Muscle of back (tissue), 11 donors: ENCODE data around the gene ZCCHC8. TPM values are rescaled to one million over a fixed set of nuclear protein-coding genes. Genes with fewer than 3 reads are reported as not detected.
"Not testable (repeated sequence)": the region's sequence is repeated elsewhere in the genome, so short reads cannot be mapped to it uniquely, and the experiment has no call there.

Experiments used
- DNase-seq, 3 donors: peaks; one replicate each; pipeline versions ENCODE4 v3.0.0 to v3.0.0-alpha.2; 2013
- polyA plus RNA-seq, 10 donors: library from polyadenylated mRNA; unstranded; fragments of 120-200 nt; gene quantifications; one replicate each; pipeline ENCODE4 v1.2.1, GENCODE V29; 2013; ENCODE audit not compliant: insufficient read length in 10 of 10

Gene ZCCHC8
- polyA plus RNA-seq, 10 donors = 17.7 to 38.3 (median 24.7) TPM

DNA sequence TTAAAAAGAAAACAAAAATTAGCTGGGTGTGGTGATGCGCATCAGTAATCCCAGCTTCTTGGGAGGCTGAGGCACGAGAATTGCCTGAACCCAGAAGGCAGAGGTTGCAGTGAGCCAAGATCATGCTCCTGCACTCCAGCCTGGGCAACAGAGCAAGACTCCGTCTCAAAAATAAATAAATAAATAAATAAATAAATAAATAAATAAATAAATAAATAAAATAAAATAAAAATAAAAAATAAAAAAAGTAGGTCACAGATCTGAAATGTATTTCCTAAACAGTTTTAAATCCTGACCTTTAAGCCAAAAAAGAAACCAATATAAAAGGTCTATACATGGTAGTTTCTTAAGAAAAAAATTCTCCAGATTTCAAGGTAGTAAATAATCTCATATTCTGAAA, 12.3 kb upstream of the ZCCHC8 start:
- not testable (repeated sequence) for DNase-seq

DNA sequence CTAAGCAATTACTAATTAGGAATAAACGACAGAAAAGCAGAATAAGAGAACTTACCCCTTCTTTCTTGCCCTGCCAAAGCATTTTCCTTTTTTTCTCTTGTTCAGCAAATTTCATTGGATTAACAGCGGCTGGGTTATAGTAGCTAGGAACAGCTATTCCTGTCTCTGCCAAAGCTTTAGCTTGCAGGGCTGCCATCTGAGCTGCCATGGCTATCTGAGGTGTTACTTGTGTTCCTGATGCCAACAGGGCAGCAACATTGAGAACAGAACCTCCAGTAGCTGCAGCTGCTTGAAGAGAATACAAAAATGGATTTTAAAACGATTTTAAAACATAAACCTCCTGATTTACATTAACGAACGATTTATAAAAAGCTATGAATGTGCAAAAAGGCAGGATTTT, 7.4 kb upstream of the ZCCHC8 start:
- DNase-seq = no peak

DNA sequence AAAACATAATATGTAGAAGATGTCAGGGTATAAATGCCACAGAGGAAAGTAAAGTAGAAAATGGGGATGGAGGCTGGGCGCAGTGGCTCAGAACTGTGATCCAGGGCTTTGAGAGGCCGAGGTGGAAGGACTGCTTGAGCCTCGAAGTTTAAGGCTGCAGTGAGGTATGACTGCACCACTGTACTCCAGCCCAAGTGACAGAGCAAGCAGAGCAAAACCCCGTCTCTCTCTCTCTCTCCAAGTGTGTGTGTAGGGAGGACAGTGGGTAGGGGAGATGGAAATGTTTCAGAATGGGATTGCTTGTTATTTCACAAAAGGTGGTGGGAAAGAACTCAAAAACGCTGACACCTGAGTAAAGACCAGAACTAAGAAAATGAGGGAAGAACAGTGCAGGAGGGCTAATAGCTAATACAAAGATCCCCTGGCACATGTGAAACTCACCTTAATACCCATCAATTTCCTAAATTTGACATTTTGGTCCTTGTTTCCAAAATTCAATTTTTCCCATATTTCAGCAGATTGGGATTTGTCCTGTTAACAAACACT, 5.7 kb upstream of the ZCCHC8 start:
- no peak for DNase-seq

DNA sequence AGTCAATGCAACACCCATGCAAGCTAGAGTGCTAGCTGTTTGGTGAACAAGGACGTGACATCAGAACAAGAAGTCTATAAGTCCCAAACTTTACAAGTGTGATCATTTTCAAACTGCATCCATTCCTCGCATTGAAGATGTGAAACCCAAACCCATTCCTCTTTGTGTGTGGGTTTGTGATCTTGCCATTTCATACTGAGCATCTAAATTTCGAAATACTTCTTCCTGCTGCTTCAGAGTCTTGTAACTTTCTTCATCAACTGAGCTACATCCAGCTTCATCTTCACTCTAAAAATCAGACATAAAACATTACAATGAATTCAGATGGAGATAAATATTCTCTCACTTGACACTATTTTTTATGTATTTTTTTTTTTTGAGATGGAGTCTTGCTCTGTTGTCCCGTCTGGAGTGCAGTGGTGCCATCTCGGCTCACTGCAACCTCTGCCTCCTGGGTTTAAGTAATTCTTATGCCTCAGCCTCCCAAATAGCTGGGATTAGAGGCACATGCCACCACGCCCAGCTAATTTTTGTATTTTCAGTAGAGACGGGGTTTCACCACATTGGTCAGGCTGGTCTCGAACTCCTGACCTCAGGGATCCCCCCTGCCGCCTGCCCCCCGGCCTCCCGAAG, 4.8 kb upstream of the ZCCHC8 start:
- no peak for DNase-seq

DNA sequence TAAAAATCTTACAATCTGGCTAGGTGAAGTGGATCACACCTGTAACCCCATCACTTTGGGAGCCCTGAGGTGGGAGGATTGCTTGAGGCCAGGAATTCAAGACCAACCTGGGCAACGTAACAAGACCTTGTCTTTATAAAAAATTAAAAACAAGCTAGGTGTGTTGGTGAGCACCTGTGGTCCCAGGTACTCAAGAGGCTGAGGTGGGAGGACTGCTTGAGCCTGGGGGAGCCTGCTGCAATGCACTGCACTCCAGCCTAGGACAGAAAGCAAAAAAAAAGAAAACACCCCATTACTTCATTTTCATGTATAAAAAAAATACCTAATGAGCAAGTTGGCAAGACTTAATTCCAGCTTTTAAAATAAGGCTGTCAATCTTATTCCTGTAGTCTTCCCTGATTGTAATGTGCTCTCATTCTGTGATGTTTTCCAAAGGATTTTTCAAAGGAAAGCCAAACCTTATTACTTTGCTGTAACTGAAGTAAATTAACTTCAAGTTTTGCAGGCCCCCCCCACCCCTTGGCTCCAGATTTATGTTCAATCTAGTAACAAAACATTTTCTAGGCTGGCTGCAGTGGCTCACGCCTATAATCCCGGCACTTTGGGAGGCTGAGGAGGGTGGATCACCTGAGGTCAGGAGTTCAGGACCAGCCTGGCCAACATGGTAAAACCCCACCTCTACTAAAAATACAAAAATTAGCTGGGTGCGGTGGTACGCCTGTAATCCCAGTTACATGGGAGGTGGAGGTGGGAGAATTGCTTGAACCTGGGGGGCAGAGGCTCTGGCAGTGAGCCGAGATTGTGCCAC, 3.3 kb upstream of the ZCCHC8 start:
- no peak for DNase-seq

DNA sequence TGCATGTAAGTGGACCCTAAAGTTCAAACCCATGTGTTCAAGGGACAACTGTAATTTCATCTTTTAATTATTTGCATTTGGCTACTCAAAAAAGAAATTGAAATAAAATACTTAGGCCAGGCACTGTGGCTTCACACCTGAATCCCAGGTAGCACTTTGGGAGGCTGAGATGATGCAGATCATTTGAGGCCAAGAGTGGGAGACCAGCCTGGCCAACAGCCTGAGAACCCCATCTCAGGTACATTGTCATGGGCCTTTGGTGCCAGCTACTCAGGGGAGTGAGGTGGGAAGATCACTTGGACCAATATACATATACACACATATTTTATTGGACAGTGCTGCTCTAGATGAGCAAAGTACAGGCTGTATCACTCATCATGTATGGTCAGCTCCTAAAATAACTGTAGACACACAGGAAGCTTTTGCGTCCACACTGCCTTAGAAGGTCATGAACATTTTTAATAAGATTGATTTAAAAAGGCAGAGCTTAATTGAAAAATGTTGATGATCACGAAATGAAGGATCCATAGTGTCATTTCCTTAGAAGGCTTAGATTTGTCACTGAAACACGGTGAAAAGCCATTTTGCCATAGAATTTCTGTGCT, 2.5 kb upstream of the ZCCHC8 start:
- DNase-seq = no peak

DNA sequence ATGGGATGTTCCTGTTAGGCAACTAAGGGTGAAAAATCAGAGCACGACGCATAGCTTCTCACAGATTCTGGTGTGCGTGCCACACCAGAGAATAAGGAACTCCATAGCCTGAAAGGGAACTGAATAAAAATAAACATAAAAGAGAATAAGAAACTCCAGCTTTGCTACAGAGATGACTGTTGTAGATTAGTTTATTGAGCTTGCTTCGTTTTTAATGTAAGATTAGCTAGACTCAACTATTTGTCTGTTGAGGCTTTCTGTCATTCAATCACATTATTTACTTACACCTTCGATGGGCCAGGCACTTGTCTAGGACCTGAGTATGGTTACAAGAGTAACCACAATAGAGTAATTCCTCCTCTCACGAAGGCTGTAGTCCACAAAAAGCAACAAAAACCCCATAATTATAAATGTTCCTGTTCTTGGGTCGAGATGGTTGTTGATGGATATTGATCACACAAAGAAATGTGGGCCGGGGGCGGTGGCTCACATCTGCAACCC, 807 bp upstream of the ZCCHC8 start:
- no peak for DNase-seq

DNA sequence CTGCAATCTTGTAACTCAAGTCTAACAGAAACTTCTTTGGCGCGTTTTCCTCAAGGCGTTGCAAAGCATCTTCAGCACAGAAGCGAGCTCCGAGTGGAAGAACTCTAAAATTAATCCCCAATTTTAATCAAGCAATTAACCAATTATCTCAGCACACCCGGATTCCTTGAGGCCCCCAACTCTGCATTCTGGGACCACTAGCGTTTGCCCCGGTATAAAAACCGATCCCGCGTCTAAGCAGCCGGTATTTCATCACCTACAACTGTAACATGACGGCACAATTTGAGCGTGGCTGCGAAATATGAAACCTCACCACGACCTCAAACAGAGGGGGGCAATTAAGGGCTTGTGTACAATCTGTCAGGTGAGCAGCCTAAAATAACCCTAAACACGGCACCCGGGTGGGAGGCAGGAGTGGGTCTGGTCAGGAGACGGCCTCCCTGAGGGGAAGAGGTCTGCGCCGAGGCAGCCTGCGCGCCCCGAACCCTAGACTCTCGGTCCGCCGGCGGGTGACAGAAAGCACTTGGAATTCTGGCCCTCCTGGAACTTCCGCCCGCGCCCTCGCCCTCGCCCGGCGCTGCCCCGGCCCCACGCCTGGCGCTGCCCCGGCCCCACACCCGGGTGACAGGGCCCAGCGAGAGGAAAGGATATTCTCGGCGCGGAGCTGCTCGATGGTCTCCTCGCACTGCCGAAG, 594 bp downstream of the ZCCHC8 start:
- DNase-seq = peak; percentile 61 to 88 (median 76)

DNA sequence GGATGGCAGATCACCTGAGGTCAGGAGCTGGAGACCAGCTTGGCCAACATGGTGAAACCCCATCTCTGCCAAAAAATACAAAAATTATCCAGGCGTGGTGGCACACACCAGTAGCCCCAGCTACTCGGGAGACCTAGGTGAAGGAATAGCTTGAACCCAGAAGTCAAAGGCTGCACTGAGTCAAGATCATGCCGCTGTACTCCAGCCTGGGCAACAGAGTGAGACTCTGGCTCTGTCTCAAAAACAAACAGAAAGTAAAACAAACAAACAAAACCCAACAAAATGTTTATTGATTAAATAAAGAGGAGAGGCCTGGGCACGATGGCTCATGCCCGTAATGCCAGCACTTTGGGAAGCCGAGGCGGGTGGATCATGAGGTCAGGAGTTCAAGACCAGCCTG, 5.5 kb downstream of the ZCCHC8 start:
- no peak for DNase-seq

DNA sequence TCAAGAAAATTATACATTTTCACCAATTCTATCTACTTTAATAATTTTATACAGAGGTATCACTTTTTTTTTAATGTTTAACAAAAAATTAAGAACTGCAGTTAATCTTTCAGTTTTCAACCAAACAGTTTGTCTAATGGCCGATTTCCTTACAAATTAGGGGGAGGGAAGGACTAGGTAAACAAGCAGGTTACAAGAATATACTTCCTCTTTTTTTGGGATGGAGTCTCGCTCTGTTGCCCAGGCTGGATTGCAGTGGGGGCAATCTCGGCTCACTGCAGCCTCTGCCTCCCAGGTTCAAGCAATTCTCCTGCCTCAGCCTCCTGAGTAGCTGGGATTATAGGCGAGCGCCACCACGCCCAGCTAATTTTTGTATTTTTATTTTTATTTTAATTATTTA, 7.5 kb downstream of the ZCCHC8 start:
- DNase-seq = not testable (repeated sequence)

DNA sequence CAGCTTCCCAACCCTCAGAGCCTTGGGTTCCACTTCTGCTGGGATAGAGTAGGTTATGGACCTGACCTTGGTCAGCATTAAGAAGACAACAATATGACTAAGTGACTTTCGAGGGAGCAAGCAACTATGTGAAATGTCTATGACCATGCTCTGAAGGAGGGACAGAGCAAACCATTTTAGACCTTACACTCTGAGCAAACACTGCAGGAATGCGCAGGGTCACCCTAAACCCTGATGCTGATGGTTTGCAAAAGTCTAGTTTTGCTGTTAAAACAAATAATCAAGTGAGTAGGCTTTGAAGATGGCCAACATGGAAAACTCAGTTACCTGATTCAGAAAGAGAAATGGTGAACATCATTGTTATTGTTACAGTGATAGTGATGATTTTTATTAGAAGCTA, 8.7 kb downstream of the ZCCHC8 start:
- no peak for DNase-seq

DNA sequence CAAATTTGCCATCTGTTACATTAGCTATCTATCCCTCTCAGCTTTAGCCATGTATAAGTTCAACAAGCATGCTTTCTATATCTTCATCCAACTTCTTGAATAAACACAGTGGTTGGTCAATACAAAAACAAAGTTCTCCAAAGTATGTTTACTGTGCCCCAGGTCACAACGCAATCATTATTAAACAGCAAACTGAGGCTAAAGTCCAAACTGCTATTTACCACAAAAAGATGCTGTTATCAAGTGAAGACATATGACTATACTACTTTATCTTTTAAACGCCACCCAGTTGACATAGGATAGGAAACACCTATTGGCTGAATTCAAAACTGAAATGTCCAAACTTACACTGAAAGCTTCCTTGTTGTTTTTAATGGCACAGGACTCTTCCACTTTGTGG, 11.7 kb downstream of the ZCCHC8 start:
- DNase-seq = no peak

DNA sequence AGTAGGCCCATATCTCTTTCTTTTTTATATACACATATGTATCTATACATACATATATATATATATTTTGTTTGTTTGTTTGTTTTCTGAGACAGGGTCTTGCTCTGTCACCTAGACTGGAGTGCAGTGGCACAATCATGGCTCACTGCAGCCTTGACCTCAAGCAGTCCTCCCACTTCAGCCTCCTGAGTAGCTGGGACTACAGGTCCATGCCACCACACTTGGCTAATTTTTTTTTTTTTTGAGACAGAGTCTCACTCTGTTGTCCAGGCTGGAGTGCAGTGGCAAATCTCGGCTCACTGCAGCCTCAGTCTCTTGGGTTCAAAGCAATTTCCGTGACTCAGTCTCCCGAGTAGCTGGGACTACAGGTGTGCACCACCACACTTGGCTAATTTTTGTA, 12.9 kb downstream of the ZCCHC8 start:
- not testable (repeated sequence) for DNase-seq

DNA sequence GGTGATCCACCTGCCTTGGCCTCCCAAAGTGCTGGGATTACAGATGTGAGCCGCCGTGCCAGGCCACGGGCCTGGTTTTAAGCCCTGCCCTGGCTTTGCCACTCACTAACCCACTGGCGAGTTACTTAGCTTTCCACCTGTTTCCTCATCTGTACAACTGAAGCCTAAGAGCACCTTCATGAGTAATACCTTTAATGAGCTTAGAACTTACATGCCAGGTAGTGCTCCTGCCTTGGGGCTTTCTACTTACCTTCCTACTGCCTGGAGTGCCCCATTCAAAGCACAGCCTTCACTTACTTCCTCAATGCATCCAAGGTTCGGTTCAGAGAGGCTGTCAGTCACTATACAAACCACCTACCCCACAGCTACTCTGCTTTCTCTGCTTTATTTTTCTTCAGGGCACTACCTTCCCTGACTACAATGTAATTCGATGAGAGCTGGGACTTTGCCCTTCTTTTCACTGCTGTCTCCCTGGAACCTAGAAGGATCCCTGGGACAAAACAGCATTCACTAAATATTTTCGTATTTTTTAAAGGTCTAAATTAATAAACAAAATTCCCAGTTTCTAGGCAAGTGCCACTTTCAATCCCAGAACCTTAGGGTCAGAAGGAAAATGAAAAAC, 13.8 kb downstream of the ZCCHC8 start:
- DNase-seq = no peak

DNA sequence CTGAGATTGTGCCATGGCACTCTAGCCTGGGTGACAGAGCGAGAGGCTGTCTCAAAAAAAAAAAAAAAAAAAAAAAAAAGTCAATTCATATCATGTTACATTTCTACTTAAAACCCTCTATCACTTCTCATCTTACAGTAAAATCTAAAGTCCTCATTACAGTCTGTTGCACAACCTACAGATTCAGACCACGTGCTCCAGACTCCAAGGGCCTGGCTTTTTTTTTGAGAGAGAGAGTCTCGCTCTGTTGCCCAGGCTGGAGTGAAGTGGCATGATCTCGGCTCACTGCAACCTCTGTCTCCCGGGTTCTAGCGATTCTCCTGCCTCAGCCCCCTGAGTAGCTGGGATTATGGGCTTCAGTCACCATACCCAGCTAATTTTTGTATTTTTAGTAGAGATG, 14.4 kb downstream of the ZCCHC8 start:
- DNase-seq = not testable (repeated sequence)

DNA sequence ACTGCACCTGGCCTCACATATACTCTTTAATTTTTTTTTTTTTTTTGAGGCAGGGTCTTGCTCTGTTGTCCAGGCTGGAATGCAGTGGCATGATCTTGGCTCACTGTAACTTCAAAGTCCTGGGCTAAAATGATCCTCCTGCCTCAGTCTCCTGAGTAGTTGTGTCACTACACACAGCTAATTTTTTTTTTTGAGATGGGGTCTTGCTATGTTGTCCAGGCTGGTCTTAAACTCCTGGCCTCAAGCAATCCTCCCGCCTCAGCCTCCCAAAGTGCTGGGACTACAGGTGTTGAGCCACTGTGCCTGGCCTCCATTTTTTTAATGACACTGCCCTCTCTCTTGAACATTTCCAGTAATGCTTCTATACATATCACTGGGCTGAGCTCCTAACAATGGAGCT, 16.3 kb downstream of the ZCCHC8 start:
- not testable (repeated sequence) for DNase-seq

DNA sequence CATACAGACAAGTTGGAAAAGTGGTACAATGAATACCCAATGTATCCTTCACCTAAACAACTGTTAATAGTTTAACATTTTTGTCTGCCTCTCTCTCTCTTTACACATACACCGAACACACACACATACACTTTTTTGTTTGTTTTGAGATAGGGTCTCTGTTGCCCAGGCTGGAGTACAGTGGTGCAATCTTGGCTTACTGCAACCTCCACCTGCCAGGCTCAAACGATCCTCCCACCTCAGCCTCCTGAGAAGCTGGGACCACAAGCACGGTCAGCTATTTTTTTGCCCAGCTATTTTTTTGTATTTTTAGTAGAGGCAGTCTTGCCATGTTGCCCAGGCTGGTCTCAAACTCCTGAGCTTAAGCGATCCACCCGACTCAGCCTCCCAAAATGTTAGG, 16.8 kb downstream of the ZCCHC8 start:
- no peak for DNase-seq

DNA sequence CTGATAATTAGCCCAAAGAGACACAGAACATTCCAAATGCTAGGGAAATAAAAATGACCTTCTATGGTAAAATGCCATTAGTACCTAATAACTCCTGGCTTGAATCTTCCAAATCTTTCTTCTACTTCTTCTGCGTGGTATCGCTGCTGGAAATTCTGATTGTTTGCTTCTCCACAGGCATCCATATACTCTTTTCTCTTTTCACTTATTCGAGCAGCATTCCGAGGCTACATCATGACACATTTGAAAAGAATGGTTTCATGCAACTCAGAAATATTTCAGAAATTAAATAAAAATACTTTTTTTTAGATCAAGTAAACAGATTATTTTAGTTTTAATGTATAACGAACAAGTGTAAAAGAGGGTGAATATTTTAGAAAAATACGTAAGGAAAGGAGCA, 18.9 kb downstream of the ZCCHC8 start:
- DNase-seq = no peak

DNA sequence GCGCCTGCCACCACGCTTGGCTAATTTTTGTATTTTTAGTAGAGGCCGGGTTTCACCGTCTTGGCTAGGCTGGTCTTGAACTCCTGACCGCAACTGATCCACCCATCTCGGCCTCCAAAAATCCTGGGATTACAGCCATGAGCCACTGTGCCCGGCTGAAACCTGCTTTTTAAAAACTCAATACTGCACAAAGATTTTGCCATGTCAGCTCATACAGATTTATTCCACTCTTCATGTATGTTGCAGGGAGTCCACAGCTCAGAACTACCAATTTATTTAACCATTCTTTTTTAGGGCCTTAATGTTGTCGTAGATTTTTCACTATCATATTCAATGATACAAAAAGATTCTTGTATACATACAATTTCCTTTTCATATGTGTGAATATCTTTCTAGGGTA, 20.0 kb downstream of the ZCCHC8 start:
- no peak for DNase-seq

DNA sequence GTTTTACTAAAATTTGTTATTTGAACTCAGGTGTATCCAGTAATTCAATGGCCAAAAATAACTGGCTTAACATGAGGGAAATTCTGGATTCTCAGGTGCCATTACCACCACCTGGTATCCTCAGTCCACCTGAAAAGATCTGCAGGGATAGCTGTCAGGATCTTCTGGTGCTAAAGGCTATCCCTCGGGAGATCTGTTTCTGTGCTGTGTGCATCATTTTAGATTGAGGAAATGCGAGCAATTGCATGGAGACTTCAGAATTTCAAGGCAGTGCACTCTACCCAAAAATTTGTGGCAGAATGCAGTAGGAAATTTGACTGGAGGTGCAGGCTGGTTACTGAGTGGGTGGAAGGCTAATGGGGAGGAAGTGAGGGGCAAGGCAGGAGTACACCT, 26.4 kb downstream of the ZCCHC8 start:
- DNase-seq = no peak

DNA sequence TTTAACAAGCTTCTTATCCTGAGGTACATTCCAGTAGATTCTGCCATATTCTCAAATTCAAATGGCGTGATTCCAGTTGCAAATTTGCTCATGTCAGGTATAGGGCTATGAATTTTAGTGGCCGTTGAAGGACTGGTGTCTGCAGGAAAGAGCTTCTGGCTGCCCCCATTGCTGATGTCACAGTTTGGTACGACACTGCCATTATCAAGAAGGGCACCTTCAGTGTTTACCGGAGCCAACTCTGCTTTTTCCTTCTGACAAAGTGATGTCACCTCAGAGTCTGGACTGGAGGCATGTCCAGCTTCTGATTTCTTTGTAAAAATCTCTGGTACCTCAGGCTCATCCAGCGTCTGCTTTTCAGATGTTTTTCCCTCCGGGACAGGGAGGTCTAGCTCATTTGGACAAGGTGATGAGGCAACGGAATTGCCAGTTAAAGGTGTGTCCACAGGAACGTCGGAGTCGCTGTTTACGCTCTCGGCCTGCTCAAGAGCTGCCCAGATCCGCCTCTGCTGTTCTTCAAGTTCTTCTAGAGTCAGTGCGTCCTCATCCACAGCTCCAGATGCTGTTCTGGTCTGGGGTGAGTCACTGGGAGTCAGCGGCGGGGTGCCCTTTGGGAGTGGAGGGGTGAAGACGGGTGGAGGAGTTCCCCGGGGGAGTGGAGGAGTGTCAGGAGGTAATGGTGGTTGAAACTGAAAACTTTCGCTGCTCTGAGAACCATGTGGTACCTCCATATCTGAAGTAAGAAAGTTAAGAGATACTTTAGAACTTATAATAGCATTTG, 27.0 kb downstream of the ZCCHC8 start:
- no peak for DNase-seq
